ENCODE results near the gene EDNRB.

The EDNRB gene

DNA sequence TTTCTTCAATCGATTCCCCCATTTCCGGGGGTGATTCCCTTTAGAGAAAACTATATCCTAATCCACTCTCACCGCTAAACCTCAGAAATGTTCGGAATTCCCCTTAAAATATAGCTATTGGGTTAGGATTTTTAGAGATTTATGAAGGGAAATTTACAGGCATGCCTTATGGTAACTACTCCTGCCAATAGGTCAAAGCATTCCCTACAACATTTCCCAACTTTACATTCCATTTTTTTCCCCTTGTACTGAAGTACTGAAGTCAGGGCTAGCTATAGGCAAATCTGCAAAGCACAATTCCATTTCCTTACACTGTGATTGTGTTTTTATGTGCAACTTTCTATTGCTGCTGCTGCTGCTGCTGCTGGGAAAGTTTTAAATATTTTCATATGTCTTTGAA, 2.1 kb downstream of the EDNRB start:
- Histone ChIP-seq H3K4me3 (replicated peaks; ENCODE audit: low read depth, low read length) (no peak overlapping the region), H3K27me3 (replicated peaks; ENCODE audit: control insufficient read depth, insufficient read depth, low read length) (peaks cover 1% of the 10 kb centered on the region; the same call in 1 of the 2 replicates), H3K36me3 (ENCODE audit: control insufficient read depth, insufficient read depth, low read length) (no peaks in the 10 kb centered on the region)
- TF ChIP-seq, protein P1, sequence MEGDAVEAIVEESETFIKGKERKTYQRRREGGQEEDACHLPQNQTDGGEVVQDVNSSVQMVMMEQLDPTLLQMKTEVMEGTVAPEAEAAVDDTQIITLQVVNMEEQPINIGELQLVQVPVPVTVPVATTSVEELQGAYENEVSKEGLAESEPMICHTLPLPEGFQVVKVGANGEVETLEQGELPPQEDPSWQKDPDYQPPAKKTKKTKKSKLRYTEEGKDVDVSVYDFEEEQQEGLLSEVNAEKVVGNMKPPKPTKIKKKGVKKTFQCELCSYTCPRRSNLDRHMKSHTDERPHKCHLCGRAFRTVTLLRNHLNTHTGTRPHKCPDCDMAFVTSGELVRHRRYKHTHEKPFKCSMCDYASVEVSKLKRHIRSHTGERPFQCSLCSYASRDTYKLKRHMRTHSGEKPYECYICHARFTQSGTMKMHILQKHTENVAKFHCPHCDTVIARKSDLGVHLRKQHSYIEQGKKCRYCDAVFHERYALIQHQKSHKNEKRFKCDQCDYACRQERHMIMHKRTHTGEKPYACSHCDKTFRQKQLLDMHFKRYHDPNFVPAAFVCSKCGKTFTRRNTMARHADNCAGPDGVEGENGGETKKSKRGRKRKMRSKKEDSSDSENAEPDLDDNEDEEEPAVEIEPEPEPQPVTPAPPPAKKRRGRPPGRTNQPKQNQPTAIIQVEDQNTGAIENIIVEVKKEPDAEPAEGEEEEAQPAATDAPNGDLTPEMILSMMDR (IDR thresholded peaks at IDR 0.05; ENCODE audit: insufficient read depth, low read length, poor library complexity, severe bottlenecking): no peak
- no peak for DNase-seq (ENCODE audit: extremely low read depth, insufficient read length)

DNA sequence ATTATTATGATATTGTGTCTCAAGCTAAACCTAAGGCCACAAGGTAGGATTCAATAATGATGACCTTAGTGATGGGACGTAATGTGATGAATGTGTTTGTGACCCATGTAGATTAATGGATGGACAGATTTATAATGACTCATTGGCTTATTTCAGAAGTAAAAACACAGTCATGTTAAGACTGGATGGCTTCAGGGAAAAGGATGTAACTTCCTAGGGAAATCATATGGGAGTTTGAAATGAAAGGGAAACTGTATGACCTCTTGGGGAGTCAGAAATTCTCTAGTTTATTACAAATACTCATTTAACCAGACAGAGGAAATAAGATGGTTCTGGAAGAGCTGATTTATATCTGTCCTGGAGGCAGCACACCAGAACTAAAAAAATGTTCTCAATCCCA, 2.9 kb downstream of the EDNRB start:
- TF ChIP-seq, protein P1 (IDR thresholded peaks at IDR 0.05; ENCODE audit: insufficient read depth, low read length, poor library complexity, severe bottlenecking): no peak
- Histone ChIP-seq H3K4me3 (replicated peaks; ENCODE audit: low read depth, low read length) (no peak overlapping the region), H3K36me3 (ENCODE audit: control insufficient read depth, insufficient read depth, low read length) (no peaks in the 10 kb centered on the region), H3K27me3 (replicated peaks; ENCODE audit: control insufficient read depth, insufficient read depth, low read length) (peaks cover 1% of the 10 kb centered on the region; the same call in 1 of the 2 replicates)
- no peak for DNase-seq (ENCODE audit: extremely low read depth, insufficient read length)

DNA sequence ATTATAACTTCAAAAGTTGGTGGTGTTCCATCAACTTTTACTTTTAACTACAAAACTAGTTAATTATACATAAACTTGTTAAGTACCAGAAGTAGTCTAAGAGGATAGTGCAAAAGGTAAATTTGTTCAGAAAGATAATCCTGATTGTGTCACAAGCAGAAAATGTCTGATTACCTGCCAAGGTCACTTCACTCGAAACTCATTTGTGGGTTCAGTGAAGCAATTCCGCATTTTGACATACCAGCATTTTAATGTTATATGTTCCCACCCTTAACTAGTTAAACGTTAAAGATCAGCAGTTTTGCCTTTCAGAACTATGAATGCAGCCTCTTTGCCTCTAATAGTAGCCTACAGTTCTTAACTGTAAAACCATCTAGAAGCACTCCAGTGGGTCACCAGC, 5.6 kb downstream of the EDNRB start:
- Histone ChIP-seq H3K27me3 (replicated peaks; ENCODE audit: control insufficient read depth, insufficient read depth, low read length) (no peaks in the 10 kb centered on the region), H3K4me3 (replicated peaks; ENCODE audit: low read depth, low read length) (no peak overlapping the region), H3K36me3 (ENCODE audit: control insufficient read depth, insufficient read depth, low read length) (no peaks in the 10 kb centered on the region)
- DNase-seq (ENCODE audit: extremely low read depth, insufficient read length): no peak
- TF ChIP-seq, protein P1 (IDR thresholded peaks at IDR 0.05; ENCODE audit: insufficient read depth, low read length, poor library complexity, severe bottlenecking): no peak

DNA sequence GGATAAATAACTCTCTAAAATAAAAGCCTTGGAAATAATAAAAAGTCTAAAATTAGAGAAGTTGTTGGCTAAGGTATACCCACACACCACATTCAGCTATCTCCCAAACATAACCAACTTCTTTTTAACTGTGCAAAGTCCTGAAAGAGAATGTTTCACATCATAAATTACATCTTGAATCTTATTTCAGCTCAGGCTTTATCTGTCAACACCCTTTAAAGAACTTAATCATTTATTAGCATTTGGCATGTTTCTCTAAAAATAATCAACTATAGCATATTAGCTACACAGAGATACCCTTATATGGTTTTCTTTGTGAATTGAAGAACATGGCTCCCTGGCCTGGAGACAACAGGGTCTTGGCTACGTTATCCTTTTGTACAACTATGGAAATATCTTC, 6.9 kb downstream of the EDNRB start:
- Histone ChIP-seq H3K4me3 (replicated peaks; ENCODE audit: low read depth, low read length) (no peak overlapping the region), H3K27me3 (replicated peaks; ENCODE audit: control insufficient read depth, insufficient read depth, low read length) (no peaks in the 10 kb centered on the region), H3K36me3 (ENCODE audit: control insufficient read depth, insufficient read depth, low read length) (no peaks in the 10 kb centered on the region)
- no peak for DNase-seq (ENCODE audit: extremely low read depth, insufficient read length)
- TF ChIP-seq, protein P1 (IDR thresholded peaks at IDR 0.05; ENCODE audit: insufficient read depth, low read length, poor library complexity, severe bottlenecking): no peak

DNA sequence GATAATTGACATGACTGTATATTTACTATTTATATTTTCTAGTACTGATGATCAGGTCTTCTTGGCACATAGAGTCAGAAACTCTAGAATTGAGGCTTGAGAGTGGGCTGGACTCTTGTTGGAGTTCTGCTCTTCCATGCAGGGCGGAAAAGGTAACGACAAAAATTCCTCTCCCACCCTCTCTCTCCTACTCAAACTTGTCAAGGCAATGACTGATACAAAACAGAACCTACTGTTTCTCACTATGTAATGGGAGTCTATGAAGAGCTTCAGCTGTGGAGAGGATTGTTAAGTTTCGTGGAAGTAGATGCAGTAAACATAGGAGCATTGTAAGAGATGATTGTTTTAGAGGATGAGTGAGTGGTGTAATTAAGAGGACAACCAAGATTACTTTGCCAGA, 8.8 kb downstream of the EDNRB start:
- no peaks in the 10 kb centered on the region for H3K36me3 ChIP-seq (ENCODE audit: control insufficient read depth, insufficient read depth, low read length)
- no peak overlapping the region for H3K4me3 ChIP-seq (replicated peaks; ENCODE audit: low read depth, low read length)
- TF ChIP-seq, protein P1 (IDR thresholded peaks at IDR 0.05; ENCODE audit: insufficient read depth, low read length, poor library complexity, severe bottlenecking): no peak
- no peaks in the 10 kb centered on the region for H3K27me3 ChIP-seq (replicated peaks; ENCODE audit: control insufficient read depth, insufficient read depth, low read length)
- no peak for DNase-seq (ENCODE audit: extremely low read depth, insufficient read length)

DNA sequence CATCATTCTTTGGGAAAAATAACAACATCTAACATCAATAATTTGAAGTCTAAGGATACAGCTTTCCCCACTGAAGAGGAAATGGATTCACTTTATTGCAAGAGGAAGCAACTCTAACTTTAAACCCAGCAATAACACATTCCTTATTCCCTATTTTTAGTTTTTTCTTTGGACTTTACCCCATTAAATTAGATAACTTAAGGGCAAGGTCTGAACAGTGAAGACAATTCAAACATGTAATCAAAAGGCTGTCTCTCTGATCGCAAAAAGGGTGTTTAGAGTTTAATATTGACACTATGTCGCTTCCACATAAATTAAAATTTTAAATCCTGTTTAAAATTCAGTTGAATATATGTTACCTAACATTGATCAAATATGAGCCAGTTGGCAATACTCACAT, 10.1 kb downstream of the EDNRB start:
- Histone ChIP-seq H3K36me3 (ENCODE audit: control insufficient read depth, insufficient read depth, low read length) (no peaks in the 10 kb centered on the region), H3K27me3 (replicated peaks; ENCODE audit: control insufficient read depth, insufficient read depth, low read length) (no peaks in the 10 kb centered on the region), H3K4me3 (replicated peaks; ENCODE audit: low read depth, low read length) (no peak overlapping the region)
- TF ChIP-seq, protein P1 (IDR thresholded peaks at IDR 0.05; ENCODE audit: insufficient read depth, low read length, poor library complexity, severe bottlenecking): no peak
- no peak for DNase-seq (ENCODE audit: extremely low read depth, insufficient read length)

Measured in GM06990 (cell line).